ENCODE results near the gene COL16A1.

DNA sequence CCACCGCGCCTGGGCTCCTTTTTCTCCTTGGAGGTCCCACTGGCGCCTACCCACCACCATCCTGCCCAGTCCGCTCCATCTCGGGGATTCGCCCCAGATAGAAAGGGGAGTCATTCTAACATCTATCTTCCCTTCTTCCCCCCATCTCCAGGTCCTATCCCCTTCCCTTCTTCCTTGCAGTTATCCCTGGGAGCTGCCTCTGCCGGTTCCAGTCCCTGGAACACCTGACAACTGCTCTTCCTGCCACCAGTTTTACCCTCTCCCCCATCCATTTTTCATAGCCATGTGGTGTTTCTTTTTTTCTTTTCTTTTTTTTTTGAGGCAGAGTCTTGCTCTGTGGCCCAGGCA lies 12.0 kb upstream of the COL16A1 start:
- TF ChIP-seq POLR2A (IDR thresholded peaks at IDR 0.05) (no peak), POLR2AphosphoS5 (IDR thresholded peaks at IDR 0.05) (no peak)
- TF ChIP-seq, protein P1, sequence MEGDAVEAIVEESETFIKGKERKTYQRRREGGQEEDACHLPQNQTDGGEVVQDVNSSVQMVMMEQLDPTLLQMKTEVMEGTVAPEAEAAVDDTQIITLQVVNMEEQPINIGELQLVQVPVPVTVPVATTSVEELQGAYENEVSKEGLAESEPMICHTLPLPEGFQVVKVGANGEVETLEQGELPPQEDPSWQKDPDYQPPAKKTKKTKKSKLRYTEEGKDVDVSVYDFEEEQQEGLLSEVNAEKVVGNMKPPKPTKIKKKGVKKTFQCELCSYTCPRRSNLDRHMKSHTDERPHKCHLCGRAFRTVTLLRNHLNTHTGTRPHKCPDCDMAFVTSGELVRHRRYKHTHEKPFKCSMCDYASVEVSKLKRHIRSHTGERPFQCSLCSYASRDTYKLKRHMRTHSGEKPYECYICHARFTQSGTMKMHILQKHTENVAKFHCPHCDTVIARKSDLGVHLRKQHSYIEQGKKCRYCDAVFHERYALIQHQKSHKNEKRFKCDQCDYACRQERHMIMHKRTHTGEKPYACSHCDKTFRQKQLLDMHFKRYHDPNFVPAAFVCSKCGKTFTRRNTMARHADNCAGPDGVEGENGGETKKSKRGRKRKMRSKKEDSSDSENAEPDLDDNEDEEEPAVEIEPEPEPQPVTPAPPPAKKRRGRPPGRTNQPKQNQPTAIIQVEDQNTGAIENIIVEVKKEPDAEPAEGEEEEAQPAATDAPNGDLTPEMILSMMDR (IDR thresholded peaks at IDR 0.05), result no peak
